ENCODE data around the gene NSMCE4A. TPM values are rescaled to one million over a fixed set of nuclear protein-coding genes. Genes with fewer than 3 reads are reported as not detected.

Gene NSMCE4A
- total RNA-seq, 1 experiment from 2014 or later = 64.4 TPM

DNA sequence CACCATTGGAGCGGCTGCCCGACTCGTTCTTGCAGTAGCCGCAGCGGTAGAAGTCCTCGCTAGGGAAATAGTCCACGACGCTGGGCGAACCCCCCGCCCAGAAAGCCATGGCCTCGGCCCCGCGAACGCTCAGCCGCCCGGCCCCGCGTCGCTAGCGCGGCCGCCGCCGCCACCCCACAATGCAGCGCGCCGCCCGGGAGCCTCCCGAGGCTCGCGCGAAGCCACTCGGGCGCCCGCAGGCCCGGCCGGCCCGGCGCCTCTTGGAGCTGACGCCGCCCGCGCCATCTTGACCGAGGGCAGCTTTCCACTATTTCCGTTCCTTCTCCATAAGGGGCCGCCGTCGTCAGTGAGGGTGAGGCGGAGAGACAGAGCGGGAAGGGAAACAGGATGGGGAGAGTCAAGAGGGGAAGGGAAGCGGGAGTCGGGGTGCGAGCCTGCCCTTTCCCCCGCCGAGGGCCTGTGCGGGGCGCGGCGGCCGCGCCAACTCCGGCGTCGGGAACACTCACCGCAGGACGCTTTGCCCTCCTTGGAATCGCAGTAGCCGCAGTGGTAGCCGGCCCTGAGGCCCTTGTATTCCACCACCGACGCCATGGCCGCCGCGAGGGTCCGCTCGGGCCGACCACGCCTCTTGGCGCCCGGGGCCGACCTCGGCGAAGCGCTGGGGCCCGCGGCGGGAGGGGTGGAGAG, 47.0 kb downstream of the NSMCE4A start, which contains the start of gene ATE1 (continued):
- TF ChIP-seq ZNF317 (CRISPR knock-in tag; IDR thresholded peaks at IDR 0.05; ENCODE audit: borderline replicate concordance, low read depth) (0 out of 2 replicates have a peak, but pooled peaks have one; percentile 13), EMX1 (CRISPR knock-in tag; IDR thresholded peaks at IDR 0.05) (peak; percentile 85; the same call in 1 of the 2 replicates), HMGA2 (CRISPR knock-in tag; IDR thresholded peaks at IDR 0.05) (no peak), MXD4 (CRISPR knock-in tag; IDR thresholded peaks at IDR 0.05; ENCODE audit: borderline replicate concordance) (no peak), ZNF423 (CRISPR knock-in tag; IDR thresholded peaks at IDR 0.05) (no peak), CREB1 (CRISPR knock-in tag; IDR thresholded peaks at IDR 0.05) (no peak), HMGXB4 (CRISPR knock-in tag; IDR thresholded peaks at IDR 0.05) (peak; percentile 55; the same call in 1 of the 2 replicates), E2F4 (CRISPR knock-in tag; IDR thresholded peaks at IDR 0.05; ENCODE audit: borderline replicate concordance, low read depth) (no peak; the same call in 1 of the 2 replicates), ETV6 (CRISPR knock-in tag; IDR thresholded peaks at IDR 0.05) (peak; percentile 33; the same call in 1 of the 2 replicates), MYBL2 (CRISPR knock-in tag; IDR thresholded peaks at IDR 0.05) (no peak), FOXJ3 (CRISPR knock-in tag; IDR thresholded peaks at IDR 0.05; ENCODE audit: borderline replicate concordance) (no peak), ZNF263 (CRISPR knock-in tag; IDR thresholded peaks at IDR 0.05; ENCODE audit: low read depth) (no peak; the same call in 1 of the 2 replicates), ATF2 (CRISPR knock-in tag; IDR thresholded peaks at IDR 0.05; ENCODE audit: borderline replicate concordance, low read depth) (no peak), ZNF671 (CRISPR knock-in tag; IDR thresholded peaks at IDR 0.05) (no peak), TEAD1 (CRISPR knock-in tag; IDR thresholded peaks at IDR 0.05) (no peak; the same call in 1 of the 2 replicates), ESRRA (CRISPR knock-in tag; IDR thresholded peaks at IDR 0.05; ENCODE audit: borderline replicate concordance) (peak; percentile 61; the same call in 1 of the 2 replicates), TP53 (CRISPR knock-in tag; IDR thresholded peaks at IDR 0.05) (0 out of 2 replicates have a peak, but pooled peaks have one; percentile 32), SMAD4 (CRISPR knock-in tag; IDR thresholded peaks at IDR 0.05) (0 out of 2 replicates have a peak, but pooled peaks have one; percentile 37), NFYB (CRISPR knock-in tag; conservative IDR thresholded peaks at IDR 0.05; ENCODE audit: low read depth) (no peak), GTF2I (CRISPR knock-in tag; conservative IDR thresholded peaks at IDR 0.05) (no peak), SOX15 (CRISPR knock-in tag; IDR thresholded peaks at IDR 0.05) (no peak), NFE2L1 (CRISPR knock-in tag; IDR thresholded peaks at IDR 0.05) (0 out of 2 replicates have a peak, but pooled peaks have one; percentile 11), ELF4 (CRISPR knock-in tag; IDR thresholded peaks at IDR 0.05; ENCODE audit: low read depth) (no peak)
- TF ChIP-seq, protein P1, sequence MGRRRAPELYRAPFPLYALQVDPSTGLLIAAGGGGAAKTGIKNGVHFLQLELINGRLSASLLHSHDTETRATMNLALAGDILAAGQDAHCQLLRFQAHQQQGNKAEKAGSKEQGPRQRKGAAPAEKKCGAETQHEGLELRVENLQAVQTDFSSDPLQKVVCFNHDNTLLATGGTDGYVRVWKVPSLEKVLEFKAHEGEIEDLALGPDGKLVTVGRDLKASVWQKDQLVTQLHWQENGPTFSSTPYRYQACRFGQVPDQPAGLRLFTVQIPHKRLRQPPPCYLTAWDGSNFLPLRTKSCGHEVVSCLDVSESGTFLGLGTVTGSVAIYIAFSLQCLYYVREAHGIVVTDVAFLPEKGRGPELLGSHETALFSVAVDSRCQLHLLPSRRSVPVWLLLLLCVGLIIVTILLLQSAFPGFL (CRISPR knock-in tag; IDR thresholded peaks at IDR 0.05; ENCODE audit: borderline replicate concordance) = no peak
- TF ChIP-seq, protein P2, sequence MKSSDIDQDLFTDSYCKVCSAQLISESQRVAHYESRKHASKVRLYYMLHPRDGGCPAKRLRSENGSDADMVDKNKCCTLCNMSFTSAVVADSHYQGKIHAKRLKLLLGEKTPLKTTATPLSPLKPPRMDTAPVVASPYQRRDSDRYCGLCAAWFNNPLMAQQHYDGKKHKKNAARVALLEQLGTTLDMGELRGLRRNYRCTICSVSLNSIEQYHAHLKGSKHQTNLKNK (CRISPR knock-in tag; IDR thresholded peaks at IDR 0.05) = 0 out of 2 replicates have a peak, but pooled peaks have one; percentile 1
- TF ChIP-seq, protein P3, sequence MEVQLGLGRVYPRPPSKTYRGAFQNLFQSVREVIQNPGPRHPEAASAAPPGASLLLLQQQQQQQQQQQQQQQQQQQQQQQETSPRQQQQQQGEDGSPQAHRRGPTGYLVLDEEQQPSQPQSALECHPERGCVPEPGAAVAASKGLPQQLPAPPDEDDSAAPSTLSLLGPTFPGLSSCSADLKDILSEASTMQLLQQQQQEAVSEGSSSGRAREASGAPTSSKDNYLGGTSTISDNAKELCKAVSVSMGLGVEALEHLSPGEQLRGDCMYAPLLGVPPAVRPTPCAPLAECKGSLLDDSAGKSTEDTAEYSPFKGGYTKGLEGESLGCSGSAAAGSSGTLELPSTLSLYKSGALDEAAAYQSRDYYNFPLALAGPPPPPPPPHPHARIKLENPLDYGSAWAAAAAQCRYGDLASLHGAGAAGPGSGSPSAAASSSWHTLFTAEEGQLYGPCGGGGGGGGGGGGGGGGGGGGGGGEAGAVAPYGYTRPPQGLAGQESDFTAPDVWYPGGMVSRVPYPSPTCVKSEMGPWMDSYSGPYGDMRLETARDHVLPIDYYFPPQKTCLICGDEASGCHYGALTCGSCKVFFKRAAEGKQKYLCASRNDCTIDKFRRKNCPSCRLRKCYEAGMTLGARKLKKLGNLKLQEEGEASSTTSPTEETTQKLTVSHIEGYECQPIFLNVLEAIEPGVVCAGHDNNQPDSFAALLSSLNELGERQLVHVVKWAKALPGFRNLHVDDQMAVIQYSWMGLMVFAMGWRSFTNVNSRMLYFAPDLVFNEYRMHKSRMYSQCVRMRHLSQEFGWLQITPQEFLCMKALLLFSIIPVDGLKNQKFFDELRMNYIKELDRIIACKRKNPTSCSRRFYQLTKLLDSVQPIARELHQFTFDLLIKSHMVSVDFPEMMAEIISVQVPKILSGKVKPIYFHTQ (CRISPR knock-in tag; IDR thresholded peaks at IDR 0.05) = no peak
- TF ChIP-seq, protein P4, sequence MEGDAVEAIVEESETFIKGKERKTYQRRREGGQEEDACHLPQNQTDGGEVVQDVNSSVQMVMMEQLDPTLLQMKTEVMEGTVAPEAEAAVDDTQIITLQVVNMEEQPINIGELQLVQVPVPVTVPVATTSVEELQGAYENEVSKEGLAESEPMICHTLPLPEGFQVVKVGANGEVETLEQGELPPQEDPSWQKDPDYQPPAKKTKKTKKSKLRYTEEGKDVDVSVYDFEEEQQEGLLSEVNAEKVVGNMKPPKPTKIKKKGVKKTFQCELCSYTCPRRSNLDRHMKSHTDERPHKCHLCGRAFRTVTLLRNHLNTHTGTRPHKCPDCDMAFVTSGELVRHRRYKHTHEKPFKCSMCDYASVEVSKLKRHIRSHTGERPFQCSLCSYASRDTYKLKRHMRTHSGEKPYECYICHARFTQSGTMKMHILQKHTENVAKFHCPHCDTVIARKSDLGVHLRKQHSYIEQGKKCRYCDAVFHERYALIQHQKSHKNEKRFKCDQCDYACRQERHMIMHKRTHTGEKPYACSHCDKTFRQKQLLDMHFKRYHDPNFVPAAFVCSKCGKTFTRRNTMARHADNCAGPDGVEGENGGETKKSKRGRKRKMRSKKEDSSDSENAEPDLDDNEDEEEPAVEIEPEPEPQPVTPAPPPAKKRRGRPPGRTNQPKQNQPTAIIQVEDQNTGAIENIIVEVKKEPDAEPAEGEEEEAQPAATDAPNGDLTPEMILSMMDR (IDR thresholded peaks at IDR 0.05) = no peak
- TF ChIP-seq, protein P5, sequence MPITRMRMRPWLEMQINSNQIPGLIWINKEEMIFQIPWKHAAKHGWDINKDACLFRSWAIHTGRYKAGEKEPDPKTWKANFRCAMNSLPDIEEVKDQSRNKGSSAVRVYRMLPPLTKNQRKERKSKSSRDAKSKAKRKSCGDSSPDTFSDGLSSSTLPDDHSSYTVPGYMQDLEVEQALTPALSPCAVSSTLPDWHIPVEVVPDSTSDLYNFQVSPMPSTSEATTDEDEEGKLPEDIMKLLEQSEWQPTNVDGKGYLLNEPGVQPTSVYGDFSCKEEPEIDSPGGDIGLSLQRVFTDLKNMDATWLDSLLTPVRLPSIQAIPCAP (CRISPR knock-in tag; IDR thresholded peaks at IDR 0.05) = no peak
